Trophoblast cell (in vitro differentiated cells and primary cell): ENCODE data around the gene PTP4A1.

Experiments
- DNase-seq, 2 donors: peaks; one replicate each; pipeline ENCODE4 v3.0.0-alpha.2; 2016
- H2AFZ ChIP-seq: 2 replicates; pipeline ENCODE4 v1.6.1; 2013; ENCODE audit warnings: low read length, moderate library complexity, mild to moderate bottlenecking; ENCODE audit not compliant: insufficient read depth, poor library complexity
- H2AK5ac ChIP-seq: 2 replicates; pipeline ENCODE4 v1.6.1; 2013; ENCODE audit warnings: mild to moderate bottlenecking, low read length
- H2BK120ac ChIP-seq: 2 replicates; pipeline ENCODE4 v1.6.1; 2013; ENCODE audit warnings: low read length, mild to moderate bottlenecking, moderate library complexity; ENCODE audit not compliant: insufficient read depth, poor library complexity
- H2BK12ac ChIP-seq: 2 replicates; pipeline ENCODE4 v1.6.1; 2013; ENCODE audit warnings: mild to moderate bottlenecking, low read length, moderate library complexity
- H2BK5ac ChIP-seq: 2 replicates; pipeline ENCODE4 v1.6.1; 2013; ENCODE audit warnings: low read length, low read depth, moderate library complexity, mild to moderate bottlenecking; ENCODE audit not compliant: poor library complexity
- H3K14ac ChIP-seq: 2 replicates; pipeline ENCODE4 v1.6.1; 2013; ENCODE audit warnings: mild to moderate bottlenecking, low read length
- H3K18ac ChIP-seq: 2 replicates; pipeline ENCODE4 v1.6.1; 2013; ENCODE audit warnings: mild to moderate bottlenecking, low read length
- H3K23ac ChIP-seq: 2 replicates; pipeline ENCODE4 v1.6.1; 2013; ENCODE audit warnings: low read length
- H3K27ac ChIP-seq: 2 replicates; pipeline ENCODE4 v1.5.1; 2013; ENCODE audit warnings: low read depth, mild to moderate bottlenecking, inconsistent platforms, low read length, moderate library complexity
- H3K27me3 ChIP-seq: 2 replicates; pipeline ENCODE4 v1.6.1; 2013; ENCODE audit warnings: inconsistent platforms, mild to moderate bottlenecking, low read length, moderate library complexity; ENCODE audit not compliant: insufficient read depth
- H3K36me3 ChIP-seq, 2 experiments: 1 replicate in 1 of 2; 2 replicates in 1 of 2; pipeline ENCODE4 v1.6.1; 2013; ENCODE audit warnings: low read length in 2 of 2, mild to moderate bottlenecking in 2 of 2, moderate library complexity in 1 of 2; ENCODE audit not compliant: insufficient read depth in 2 of 2, control insufficient read depth in 1 of 2
- H3K4ac ChIP-seq: 2 replicates; pipeline ENCODE4 v1.6.1; 2013; ENCODE audit warnings: low read depth, mild to moderate bottlenecking, low read length, moderate library complexity
- H3K4me1 ChIP-seq, 2 experiments: 1 replicate in 1 of 2; 2 replicates in 1 of 2; pipeline ENCODE4 v1.6.1; 2013; ENCODE audit warnings: low read length in 2 of 2, mild to moderate bottlenecking in 2 of 2, moderate library complexity in 1 of 2; ENCODE audit not compliant: insufficient read depth in 2 of 2, control insufficient read depth in 1 of 2
- H3K4me2 ChIP-seq: 2 replicates; pipeline ENCODE4 v1.6.1; 2013; ENCODE audit warnings: inconsistent platforms, mild to moderate bottlenecking, low read length, moderate library complexity
- H3K4me3 ChIP-seq: 2 replicates; pipeline ENCODE4 v1.5.1; 2013; ENCODE audit warnings: mild to moderate bottlenecking, low read depth, low read length, inconsistent platforms
- H3K79me1 ChIP-seq: one replicate; pipeline ENCODE4 v1.6.1; 2013; ENCODE audit warnings: low read length
- H3K79me2 ChIP-seq: 2 replicates; pipeline ENCODE4 v1.6.1; 2013; ENCODE audit warnings: low read length, mild to moderate bottlenecking; ENCODE audit not compliant: control insufficient read depth, insufficient read depth, poor library complexity
- H3K9ac ChIP-seq: 2 replicates; pipeline ENCODE4 v1.6.1; 2013; ENCODE audit warnings: mild to moderate bottlenecking, low read length
- H3K9me3 ChIP-seq: 2 replicates; pipeline ENCODE4 v1.6.1; 2013; ENCODE audit warnings: low read depth, mild to moderate bottlenecking, control low read depth, inconsistent platforms, low read length; ENCODE audit not compliant: insufficient read depth
- H4K12ac ChIP-seq: 2 replicates; pipeline ENCODE4 v1.6.1; 2013; ENCODE audit warnings: low read depth, mild to moderate bottlenecking, low read length, moderate library complexity
- H4K8ac ChIP-seq: 2 replicates; pipeline ENCODE4 v1.6.1; 2013; ENCODE audit warnings: low read depth, mild to moderate bottlenecking, low read length, moderate library complexity
- H4K91ac ChIP-seq: one replicate; pipeline ENCODE4 v1.6.1; 2013; ENCODE audit warnings: low read depth, mild to moderate bottlenecking, low read length, moderate library complexity
- WGBS: extraction: QIAGEN DNeasy Blood & Tissue Kit; methylation state at CpG from one replicate; pipeline ENCODE4 v1.1.7; 2013; ENCODE audit warnings: missing lambda C conversion rate; ENCODE audit not compliant: insufficient read length, insufficient coverage; ENCODE audit errors: extremely low coverage; 5-methylcytosine and 5-hydroxymethylcytosine counted together

PTP4A1 gene

GRCh38 chr6:63554782-63555181 lies 17.5 kb upstream of the PTP4A1 start:
- no peak overlapping the region for H2BK120ac ChIP-seq
- no peaks in the 10 kb centered on the region for H3K36me3 ChIP-seq
- no peak overlapping the region for H4K91ac ChIP-seq
- H3K14ac ChIP-seq: no peak overlapping the region
- no CpG with 5 or more reads among the region's 1 CpG for WGBS
- H2AK5ac ChIP-seq: no peak overlapping the region
- no peak overlapping the region for H3K4ac ChIP-seq
- H3K23ac ChIP-seq: no peak overlapping the region
- no peaks in the 10 kb centered on the region for H3K9me3 ChIP-seq
- H3K4me2 ChIP-seq: no peak overlapping the region
- H2BK12ac ChIP-seq: no peak overlapping the region
- H2BK5ac ChIP-seq: no peak overlapping the region
- no peaks in the 10 kb centered on the region for H3K4me1 ChIP-seq
- no peaks in the 10 kb centered on the region for H3K79me1 ChIP-seq
- no peak overlapping the region for H4K8ac ChIP-seq
- no peak overlapping the region for H4K12ac ChIP-seq
- H2AFZ ChIP-seq: no peak overlapping the region
- no peak for DNase-seq
- no peak overlapping the region for H3K4me3 ChIP-seq
- no peak overlapping the region for H3K27ac ChIP-seq
- no peaks in the 10 kb centered on the region for H3K79me2 ChIP-seq
- no peak overlapping the region for H3K9ac ChIP-seq
- no peaks in the 10 kb centered on the region for H3K27me3 ChIP-seq
- no peak overlapping the region for H3K18ac ChIP-seq

- Histone ChIP-seq H3K14ac (no peak overlapping the region), H3K4me2 (no peak overlapping the region), H3K27me3 (no peaks in the 10 kb centered on the region), H3K9me3 (no peaks in the 10 kb centered on the region), H2BK5ac (no peak overlapping the region), H2BK12ac (no peak overlapping the region), H2AK5ac (no peak overlapping the region), H4K8ac (no peak overlapping the region), H3K18ac (no peak overlapping the region), H3K27ac (no peak overlapping the region), H2AFZ (no peak overlapping the region), H3K4me3 (no peak overlapping the region), H2BK120ac (no peak overlapping the region), H4K12ac (no peak overlapping the region), H4K91ac (no peak overlapping the region), H3K4me1 (no peaks in the 10 kb centered on the region), H3K79me1 (no peaks in the 10 kb centered on the region), H3K79me2 (no peaks in the 10 kb centered on the region), H3K4ac (no peak overlapping the region), H3K23ac (no peak overlapping the region), H3K36me3 (no peaks in the 10 kb centered on the region), H3K9ac (no peak overlapping the region)
- no CpG with 5 or more reads among the region's 4 CpGs for WGBS
- no peak for DNase-seq
Measured at GRCh38 chr6:63556369-63556768, 15.9 kb upstream of the PTP4A1 start.

- no peak overlapping the region for H3K4me3 ChIP-seq
- H2AFZ ChIP-seq: no peak overlapping the region
- no peaks in the 10 kb centered on the region for H3K79me2 ChIP-seq
- no peak overlapping the region for H2BK120ac ChIP-seq
- no peak overlapping the region for H3K23ac ChIP-seq
- H3K9ac ChIP-seq: no peak overlapping the region
- H3K4me2 ChIP-seq: no peak overlapping the region
- no peak overlapping the region for H3K18ac ChIP-seq
- H2BK5ac ChIP-seq: no peak overlapping the region
- no peaks in the 10 kb centered on the region for H3K36me3 ChIP-seq
- no peaks in the 10 kb centered on the region for H3K79me1 ChIP-seq
- no peak for DNase-seq
- H4K8ac ChIP-seq: no peak overlapping the region
- no peak overlapping the region for H3K4ac ChIP-seq
- no peaks in the 10 kb centered on the region for H3K9me3 ChIP-seq
- no peak overlapping the region for H3K27ac ChIP-seq
- no peak overlapping the region for H3K14ac ChIP-seq
- no peak overlapping the region for H2AK5ac ChIP-seq
- H2BK12ac ChIP-seq: no peak overlapping the region
- no peaks in the 10 kb centered on the region for H3K4me1 ChIP-seq
- no peak overlapping the region for H4K12ac ChIP-seq
- H3K27me3 ChIP-seq: no peaks in the 10 kb centered on the region
- H4K91ac ChIP-seq: no peak overlapping the region
Measured at GRCh38 chr6:63558278-63558677, 14.0 kb upstream of the PTP4A1 start.

GRCh38 chr6:63560801-63561287 lies 11.4 kb upstream of the PTP4A1 start:
- Histone ChIP-seq H3K9me3 (no peaks in the 10 kb centered on the region), H2AFZ (no peak overlapping the region), H2BK5ac (no peak overlapping the region), H2AK5ac (no peak overlapping the region), H3K14ac (no peak overlapping the region), H3K27me3 (no peaks in the 10 kb centered on the region), H3K9ac (no peak overlapping the region), H4K91ac (no peak overlapping the region), H3K79me2 (no peaks in the 10 kb centered on the region), H2BK12ac (no peak overlapping the region), H3K79me1 (no peaks in the 10 kb centered on the region), H4K8ac (no peak overlapping the region), H2BK120ac (no peak overlapping the region), H4K12ac (no peak overlapping the region), H3K4me2 (no peak overlapping the region), H3K23ac (no peak overlapping the region), H3K18ac (no peak overlapping the region), H3K4ac (no peak overlapping the region), H3K36me3 (no peaks in the 10 kb centered on the region), H3K4me1 (no peaks in the 10 kb centered on the region), H3K27ac (no peak overlapping the region), H3K4me3 (no peak overlapping the region)
- DNase-seq: no peak
- WGBS: no CpG with 5 or more reads among the region's 1 CpG
